Lower lobe of right lung (tissue), 2 donors: ENCODE data around the gene DNM3. TPM values are rescaled to one million over a fixed set of nuclear protein-coding genes. Genes with fewer than 3 reads are reported as not detected.

Experiments used
- ATAC-seq, 2 donors: fragments of 200-7000 bp; cut with Tn5 transposase; one replicate each; pipeline ENCODE4 v1.9.1; 2020 to 2022; ENCODE audit warnings: mild to moderate bottlenecking in 2 of 2, moderate library complexity in 2 of 2
- DNase-seq: peaks from one replicate; pipeline ENCODE4 v3.0.0-alpha.2; 2020
- H3K27ac ChIP-seq: fragments of 200-600 bp; one replicate; pipeline ENCODE4 v1.8.0; 2022
- H3K27me3 ChIP-seq: fragments of 200-600 bp; one replicate; pipeline ENCODE4 v1.8.0; 2022; ENCODE audit warnings: low read depth
- H3K36me3 ChIP-seq: fragments of 200-600 bp; one replicate; pipeline ENCODE4 v1.8.0; 2022; ENCODE audit warnings: mild to moderate bottlenecking
- H3K4me1 ChIP-seq: fragments of 200-600 bp; one replicate; pipeline ENCODE4 v1.8.0; 2022
- H3K4me3 ChIP-seq: fragments of 200-600 bp; one replicate; pipeline ENCODE4 v1.8.0; 2022; ENCODE audit warnings: mild to moderate bottlenecking
- H3K9me3 ChIP-seq: fragments of 200-600 bp; one replicate; pipeline ENCODE4 v1.8.0; 2022
- CTCF ChIP-seq: fragments of 200-600 bp; IDR thresholded peaks from one replicate; pipeline ENCODE4 v1.8.0; 2022; ENCODE audit warnings: antibody characterized with exemption, mild to moderate bottlenecking
- intact Hi-C: fragments of 100-400 bp; cut with DNase I; formaldehyde crosslinking; loops from one replicate; pipeline ENCODE4 v1.11.0; 2022
- total RNA-seq: library from RNA; stranded (reverse); fragmentation: NEBNext Ultra II Directional; extraction: Animal tissue kit (Norgen Biotek cat#: 25700); gene quantifications from one replicate; pipeline ENCODE4 v1.2.1, GENCODE V29; 2021
- donor health status: DM: no; HTN: yes; CAD: no; lungs with severe emphysema.

DNM3 gene
- total RNA-seq, 1 donor from 2014 or later, result 12.4 TPM

DNA sequence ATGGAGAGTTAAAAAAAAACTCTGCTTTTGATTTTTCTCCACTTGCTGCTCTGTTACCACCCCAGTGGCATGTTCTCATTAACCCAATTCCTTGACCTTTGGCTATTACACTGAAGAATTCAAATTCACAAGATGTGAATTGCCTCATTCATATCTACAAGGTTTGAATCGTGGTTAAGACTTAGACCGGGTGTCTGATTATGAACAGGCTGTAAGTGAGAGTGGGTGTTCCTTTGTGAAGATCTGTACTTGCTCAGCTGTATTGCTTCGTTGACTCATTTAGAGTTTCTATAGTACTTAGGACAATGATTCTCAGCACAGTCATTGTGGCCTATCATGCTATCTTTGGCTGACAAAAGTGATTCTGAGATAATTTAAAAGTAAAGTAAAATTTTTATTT lies 36.4 kb downstream of the DNM3 start:
- DNase-seq (no peak), ATAC-seq (peak in 1 of 2 donors; percentile 46)
- no peaks in the 10 kb centered on the region for H3K27me3 ChIP-seq
- H3K36me3 ChIP-seq, result no peaks in the 10 kb centered on the region
- H3K4me3 ChIP-seq, result no peak overlapping the region
- no peak for TF ChIP-seq CTCF
- intact Hi-C loops, result no loop called here
- H3K27ac ChIP-seq, result no peak overlapping the region
- no peaks in the 10 kb centered on the region for H3K4me1 ChIP-seq
- no peaks in the 10 kb centered on the region for H3K9me3 ChIP-seq

DNA sequence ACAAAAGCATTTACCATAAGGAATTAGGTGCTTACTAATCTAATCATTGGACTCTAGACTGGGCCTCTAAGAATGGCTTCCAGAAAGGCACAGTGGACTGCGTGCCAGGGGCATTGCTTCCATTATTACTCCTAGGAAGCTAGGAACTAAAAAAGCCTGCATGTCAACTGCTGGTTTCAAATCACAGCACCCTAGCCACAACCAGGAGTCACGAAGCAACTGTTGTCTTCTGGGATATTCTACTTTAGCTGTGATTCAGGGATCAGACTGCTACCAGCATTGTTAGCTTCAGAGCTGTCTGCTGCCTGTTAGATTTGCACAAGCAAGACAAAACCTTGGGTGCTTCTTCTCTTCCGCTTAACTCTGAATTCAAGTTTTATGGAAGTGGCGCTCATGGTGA lies 38.3 kb downstream of the DNM3 start:
- no peaks in the 10 kb centered on the region for H3K36me3 ChIP-seq
- intact Hi-C loops, result no loop called here
- no peak for TF ChIP-seq CTCF

GRCh38 chr1:171881442-171881841 lies 40.1 kb downstream of the DNM3 start:
- no peaks in the 10 kb centered on the region for H3K9me3 ChIP-seq
- ATAC-seq (no peak), DNase-seq (no peak)
- H3K4me3 ChIP-seq, result no peak overlapping the region
- TF ChIP-seq CTCF, result no peak
- H3K36me3 ChIP-seq, result no peaks in the 10 kb centered on the region
- H3K27ac ChIP-seq, result no peak overlapping the region
- no peaks in the 10 kb centered on the region for H3K27me3 ChIP-seq
- intact Hi-C loops, result no loop called here
- no peaks in the 10 kb centered on the region for H3K4me1 ChIP-seq

More for the DNA sequence above, 38.3 kb downstream of the DNM3 start:
- Histone ChIP-seq H3K4me1 (no peaks in the 10 kb centered on the region), H3K27ac (no peak overlapping the region), H3K9me3 (no peaks in the 10 kb centered on the region), H3K27me3 (no peaks in the 10 kb centered on the region), H3K4me3 (no peak overlapping the region)
- no peak for ATAC-seq
- DNase-seq, result no peak

DNA sequence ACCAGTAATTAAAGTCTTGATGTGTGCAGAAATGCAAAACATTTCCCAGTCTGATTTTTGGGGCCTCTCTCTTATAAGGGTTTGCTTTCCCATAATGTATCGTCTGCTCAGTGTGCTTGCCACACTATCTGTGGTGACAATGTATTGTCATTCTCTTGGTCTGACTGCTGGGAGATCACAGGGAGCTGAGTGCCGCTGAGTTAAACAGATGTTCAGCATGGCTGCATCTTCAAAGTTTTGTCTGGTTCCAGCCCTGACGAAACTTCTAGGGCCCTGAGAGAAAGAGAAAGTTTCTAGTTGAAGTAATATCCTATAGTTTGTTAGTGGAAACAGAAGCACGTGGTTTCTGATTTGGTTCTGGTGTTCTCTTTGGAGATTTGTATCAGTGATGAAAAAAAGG lies 42.6 kb downstream of the DNM3 start:
- ATAC-seq (no peak), DNase-seq (no peak)
- no peak overlapping the region for H3K27ac ChIP-seq
- no peaks in the 10 kb centered on the region for H3K9me3 ChIP-seq
- no peak for TF ChIP-seq CTCF
- H3K4me1 ChIP-seq, result no peaks in the 10 kb centered on the region
- H3K4me3 ChIP-seq, result no peak overlapping the region
- H3K36me3 ChIP-seq, result no peaks in the 10 kb centered on the region
- H3K27me3 ChIP-seq, result no peaks in the 10 kb centered on the region
- intact Hi-C loops, result no loop called here

GRCh38 chr1:171884475-171884874 lies 43.2 kb downstream of the DNM3 start:
- no peak overlapping the region for H3K27ac ChIP-seq

More at GRCh38 chr1:171884475-171884874, 43.2 kb downstream of the DNM3 start:
- no peak for TF ChIP-seq CTCF
- Histone ChIP-seq H3K27me3 (no peaks in the 10 kb centered on the region), H3K4me1 (no peaks in the 10 kb centered on the region), H3K9me3 (no peaks in the 10 kb centered on the region), H3K36me3 (no peaks in the 10 kb centered on the region), H3K4me3 (no peak overlapping the region)
- DNase-seq (no peak), ATAC-seq (no peak)
- intact Hi-C loops, result no loop called here
